Kasumi-1 (cell line): Measurements from ENCODE around the gene TEDC1.

Source experiments
- DNase-seq, 2 experiments: peaks; one replicate each; lab custom pipeline; 2025; lab: John Stamatoyannopoulos, UW

Gene TEDC1, protein sequence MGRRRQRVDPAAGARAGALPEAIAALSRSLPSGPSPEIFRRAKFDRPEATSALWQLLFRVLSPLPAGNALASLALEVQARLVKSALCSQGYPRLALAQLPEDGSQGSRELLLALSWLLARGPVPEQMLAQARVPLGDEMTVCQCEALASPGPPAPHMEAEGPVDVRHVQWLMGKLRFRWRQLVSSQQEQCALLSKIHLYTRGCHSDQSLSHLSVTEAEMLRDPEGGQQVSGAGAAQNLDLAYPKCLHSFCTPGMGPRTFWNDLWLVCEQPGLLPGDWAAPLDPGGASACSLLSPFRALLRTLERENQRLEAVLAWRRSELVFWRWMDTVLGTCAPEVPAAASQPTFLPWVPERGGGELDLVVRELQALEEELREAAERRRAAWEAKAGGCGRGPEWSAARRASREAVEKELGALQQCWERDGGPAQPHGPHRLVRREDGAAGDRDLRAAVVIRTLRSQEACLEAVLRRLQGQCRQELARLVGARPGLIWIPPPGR

DNA sequence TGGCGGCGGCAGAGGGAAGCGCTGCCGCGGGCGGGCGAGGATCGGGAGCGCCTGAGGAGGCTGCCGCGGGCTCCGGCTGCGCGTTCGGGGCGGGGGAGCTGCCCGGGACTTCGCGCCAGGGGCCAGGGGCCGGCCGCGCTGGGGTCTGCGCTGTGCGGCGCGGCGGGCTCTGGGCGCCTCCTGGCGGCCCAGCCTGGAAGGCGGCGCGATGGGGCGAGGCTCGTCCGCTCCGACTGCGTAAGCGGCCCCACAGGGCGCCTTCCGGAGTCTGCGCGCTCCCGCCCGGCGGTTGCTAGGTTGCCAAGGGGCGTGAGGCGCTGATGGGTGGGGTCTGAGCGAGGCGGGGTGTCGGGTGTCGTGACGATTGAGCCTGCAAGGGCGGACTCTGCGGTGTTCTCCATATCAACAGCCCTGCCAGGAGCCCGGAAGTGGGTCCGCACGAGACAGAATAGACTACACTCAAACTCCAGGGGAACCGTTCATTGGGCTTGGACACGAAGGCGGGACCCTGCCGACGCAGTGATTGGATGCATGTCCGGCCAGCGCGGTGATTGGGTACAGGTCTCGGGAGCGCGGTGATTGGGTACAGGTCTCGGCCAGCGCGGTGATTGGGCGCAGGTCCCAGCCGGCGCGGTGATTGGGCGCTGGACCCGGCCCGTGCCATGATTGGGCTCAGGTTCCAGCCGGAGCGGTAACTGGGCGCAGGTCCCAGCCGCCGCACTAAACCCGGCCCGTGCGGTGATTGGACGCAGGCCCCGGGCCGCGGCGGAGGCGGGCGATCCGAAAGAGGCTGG, at the start of gene TEDC1:
Gene TEDC1 (plus strand): TSS at position 675 of the 794 bp plus-strand sequence. CDS start 130 bp downstream, outside the sequence.
- peak; percentile 100 for DNase-seq

DNA sequence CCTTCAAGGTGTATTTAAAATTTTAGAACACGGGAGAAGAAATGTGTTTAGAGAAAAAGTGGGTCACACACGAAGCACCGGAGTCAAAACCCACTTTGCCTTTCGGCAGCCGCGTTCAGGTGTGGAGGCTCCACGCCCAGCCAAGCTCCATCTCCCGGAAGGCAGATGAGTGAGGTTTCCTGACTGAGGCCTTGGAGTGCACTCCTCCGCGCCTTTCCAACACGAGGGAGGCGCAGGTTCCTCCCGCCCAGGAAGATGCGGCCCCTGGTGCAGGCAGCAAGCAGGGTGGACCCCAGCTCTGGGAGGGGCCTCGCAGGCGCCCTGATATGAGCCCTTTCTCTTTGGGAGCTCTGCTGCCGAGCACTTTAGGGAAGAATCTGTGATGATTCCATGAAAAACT, 48.9 kb upstream of the TEDC1 start:
- no peak for DNase-seq

- no peak for DNase-seq
Measured at GRCh38 chr14:105442834-105443233, 48.2 kb upstream of the TEDC1 start.

- DNase-seq, result no peak
Measured at GRCh38 chr14:105444859-105445258, 46.2 kb upstream of the TEDC1 start.

GRCh38 chr14:105445290-105445689, 45.8 kb upstream of the TEDC1 start:
- DNase-seq, result no peak

DNA sequence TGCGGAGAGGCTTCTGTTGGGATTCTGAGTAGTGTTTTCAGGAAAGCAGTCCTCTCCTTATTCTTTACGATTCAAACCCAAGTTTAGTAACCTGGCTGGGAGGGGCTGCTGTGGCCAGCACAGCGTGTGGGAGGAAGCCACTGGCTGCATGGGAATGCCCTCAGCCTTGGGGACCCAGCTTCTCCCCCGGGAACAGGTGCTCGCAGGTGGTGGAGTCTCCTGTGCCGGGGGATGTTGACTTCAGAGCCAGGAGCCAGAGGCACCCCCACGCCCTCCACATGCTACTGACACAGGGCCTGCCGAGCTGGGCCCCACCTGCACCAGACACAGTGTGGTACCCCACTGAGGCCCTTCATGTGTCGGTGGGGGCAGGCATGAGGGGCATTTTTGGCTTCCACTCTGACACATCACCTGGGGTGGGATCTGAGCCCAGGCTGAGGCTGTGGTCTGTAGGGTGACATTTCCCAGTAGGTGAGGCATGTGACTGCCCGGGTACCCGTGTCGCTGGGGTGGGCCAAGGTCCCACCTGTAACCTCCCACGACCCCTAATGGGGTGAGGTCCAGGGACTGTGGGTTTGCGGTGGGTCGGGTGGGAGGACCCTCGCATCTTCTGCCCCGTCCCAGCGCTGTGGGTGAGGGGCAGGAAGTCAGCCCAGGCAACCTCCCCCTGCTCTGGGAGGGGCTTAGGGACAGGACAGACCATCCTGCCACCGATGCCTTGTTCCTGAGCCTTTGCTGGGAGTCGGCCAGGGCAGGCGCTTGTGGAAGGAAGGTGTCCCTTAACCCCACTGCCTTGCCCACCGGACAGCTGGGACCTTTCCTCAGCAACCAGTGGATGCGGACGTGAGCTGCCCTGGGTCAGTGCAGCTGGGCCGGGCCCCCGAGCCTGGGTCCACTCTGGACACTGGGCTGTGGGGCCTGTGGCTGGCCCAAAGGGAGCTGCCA, 44.9 kb upstream of the TEDC1 start:
- no peak for DNase-seq

DNA sequence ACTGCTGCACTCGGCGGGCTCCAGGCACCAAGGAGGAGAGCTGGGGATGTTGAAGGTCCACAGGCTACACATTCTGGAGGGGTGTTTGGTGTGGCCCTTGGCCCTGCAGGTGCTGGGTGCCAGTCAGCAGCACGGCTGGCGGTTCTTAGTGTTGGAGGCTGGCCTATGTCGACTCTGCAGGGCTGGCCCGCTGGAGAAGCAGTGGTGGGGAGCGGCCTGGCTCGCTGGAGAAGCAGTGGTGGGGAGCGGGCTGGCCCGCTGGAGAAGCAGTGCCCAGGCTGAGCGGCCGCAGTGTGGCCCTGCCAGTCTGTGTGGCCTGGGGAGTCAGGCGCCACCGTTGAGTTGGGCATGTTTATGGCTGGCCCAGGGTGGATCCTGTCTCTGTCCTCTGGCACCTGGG, 44.1 kb upstream of the TEDC1 start:
- DNase-seq, result no peak

DNA sequence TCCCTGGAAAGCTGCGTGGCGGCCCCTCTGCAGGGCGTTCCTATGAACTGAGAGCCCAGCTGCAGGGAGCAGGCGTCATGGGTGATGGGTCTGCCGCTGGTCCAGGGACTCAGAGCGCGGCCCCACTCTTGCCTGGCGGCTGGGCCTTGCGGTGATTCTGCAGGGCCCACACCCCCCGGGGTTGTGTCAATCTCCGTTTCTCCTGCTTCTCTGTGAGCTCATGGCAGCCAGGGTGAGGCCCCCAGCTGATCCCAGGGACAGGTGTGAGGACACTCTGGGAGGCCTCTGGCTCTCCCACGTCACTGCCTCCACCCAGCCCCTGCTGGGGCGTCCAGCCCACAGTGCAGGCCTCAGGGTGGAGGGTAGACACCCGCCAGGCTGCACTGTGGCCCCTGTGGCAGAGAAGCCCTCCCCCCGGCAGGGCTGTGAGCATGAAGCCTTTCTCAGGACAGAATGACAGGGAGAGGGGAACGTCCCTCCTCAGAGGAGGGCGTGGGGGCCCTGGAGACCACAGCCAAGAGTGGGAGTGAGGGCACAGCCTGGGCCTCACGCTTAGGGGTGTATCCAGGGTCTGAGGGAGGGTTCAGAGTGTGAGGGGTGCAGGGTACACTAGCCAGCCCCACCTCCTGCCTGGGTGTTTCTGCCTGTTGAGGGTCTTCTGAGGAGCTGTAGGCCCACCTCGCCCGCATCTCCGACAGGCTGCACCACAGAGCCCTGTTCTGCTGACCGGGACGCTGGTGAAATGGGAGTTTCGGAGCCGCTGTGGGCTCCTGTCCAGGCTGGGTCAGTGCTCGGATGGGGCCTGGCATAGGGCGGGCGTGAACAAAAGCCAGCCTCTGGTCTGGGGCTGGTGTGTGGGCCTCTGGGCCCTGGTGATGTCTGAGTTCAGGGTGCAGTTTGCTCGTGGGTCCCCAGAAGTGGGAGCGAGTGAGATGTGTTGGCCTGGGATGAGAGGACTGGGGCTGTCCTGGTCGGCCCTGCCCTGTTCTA, 43.1 kb upstream of the TEDC1 start:
- DNase-seq, result no peak

DNA sequence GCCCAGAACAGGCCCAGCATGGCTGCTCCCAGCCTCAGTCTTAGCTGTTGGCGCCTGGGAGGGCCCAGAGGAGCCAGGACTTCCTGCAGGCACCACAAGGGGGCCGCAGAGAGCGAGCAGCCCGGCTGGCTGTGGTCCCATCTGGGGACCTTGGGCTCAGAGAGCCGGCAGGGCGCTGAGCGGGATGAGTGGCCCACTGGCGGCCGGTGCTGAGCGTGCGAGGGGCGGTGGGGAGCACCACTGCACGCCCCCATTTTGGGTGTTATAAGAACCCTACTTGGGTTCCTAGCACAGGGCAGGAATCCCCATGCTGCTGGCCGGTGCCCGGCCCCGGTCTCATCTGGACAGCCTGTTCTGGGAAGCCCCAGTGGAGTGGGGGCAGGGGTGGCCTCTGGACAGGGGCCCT, 42.3 kb upstream of the TEDC1 start:
- DNase-seq, result peak; percentile 16 to 17

DNA sequence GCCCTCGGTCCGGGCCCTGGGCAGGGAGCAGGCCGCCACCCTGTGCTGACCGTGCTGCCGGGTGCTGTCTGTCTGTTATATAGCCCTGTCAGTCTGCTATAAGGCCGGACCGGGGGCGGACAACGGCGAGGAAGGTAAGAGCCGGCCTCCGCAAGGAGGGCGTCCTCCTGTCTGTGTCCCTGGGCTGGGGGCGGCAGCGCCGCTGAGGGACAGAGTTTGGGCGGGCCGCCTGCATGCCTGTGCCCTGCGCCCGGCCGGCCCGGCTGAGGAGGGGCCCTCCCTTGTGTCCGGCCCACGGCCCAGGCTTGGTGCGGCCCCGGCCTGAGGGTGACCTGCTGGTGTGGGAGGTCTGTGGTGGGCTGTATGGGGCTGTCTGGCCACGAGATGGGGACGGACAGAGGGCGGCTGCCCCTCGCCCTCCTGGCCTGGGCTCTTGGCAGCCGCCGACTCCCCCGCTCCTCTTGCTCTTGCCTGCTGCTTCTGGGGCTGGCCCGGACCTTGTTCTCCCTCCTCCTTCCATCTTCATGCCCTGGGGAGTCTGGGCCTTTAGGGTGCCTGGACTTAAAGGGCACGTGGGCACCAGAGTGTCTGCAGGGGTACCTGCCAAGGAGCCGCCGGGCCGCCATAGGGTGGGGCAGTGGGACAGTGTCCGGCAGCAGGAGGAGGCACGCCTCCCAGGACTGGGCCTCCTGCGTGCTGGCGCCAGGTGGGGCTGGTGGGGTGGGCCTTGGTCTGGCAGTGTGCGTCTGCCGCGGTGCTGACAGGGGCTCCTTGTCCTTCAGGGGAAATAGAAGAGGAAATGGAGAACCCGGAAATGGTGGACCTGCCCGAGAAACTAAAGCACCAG, 41.5 kb upstream of the TEDC1 start:
- DNase-seq, result no peak

- no peak for DNase-seq
Measured at GRCh38 chr14:105450123-105450505, 40.9 kb upstream of the TEDC1 start.

GRCh38 chr14:105450864-105451720, 40.0 kb upstream of the TEDC1 start:
- no peak for DNase-seq

DNA sequence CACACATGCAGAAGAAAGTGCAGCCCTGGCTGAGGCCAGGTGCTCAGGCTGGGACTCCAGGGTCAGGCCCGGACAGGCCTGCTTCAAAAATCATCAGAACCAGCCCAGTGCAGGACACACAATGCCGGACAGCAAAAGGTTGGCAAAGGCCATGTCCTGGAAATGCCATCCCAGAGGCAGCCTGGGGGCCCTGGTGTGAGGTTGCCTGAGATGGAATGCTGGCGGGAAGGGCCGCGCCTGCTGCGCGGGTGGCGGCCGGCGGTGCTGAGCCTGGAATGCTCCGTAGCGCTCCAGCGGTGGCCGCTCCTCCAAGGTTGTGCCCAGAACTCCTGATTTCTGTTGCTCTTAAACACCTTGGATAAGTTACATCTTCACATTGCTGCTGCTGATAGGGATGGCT, 38.1 kb upstream of the TEDC1 start:
- DNase-seq, result no peak

GRCh38 chr14:105453847-105454246, 37.2 kb upstream of the TEDC1 start:
- no peak for DNase-seq

GRCh38 chr14:105455086-105455640, 35.9 kb upstream of the TEDC1 start:
- no peak for DNase-seq

DNA sequence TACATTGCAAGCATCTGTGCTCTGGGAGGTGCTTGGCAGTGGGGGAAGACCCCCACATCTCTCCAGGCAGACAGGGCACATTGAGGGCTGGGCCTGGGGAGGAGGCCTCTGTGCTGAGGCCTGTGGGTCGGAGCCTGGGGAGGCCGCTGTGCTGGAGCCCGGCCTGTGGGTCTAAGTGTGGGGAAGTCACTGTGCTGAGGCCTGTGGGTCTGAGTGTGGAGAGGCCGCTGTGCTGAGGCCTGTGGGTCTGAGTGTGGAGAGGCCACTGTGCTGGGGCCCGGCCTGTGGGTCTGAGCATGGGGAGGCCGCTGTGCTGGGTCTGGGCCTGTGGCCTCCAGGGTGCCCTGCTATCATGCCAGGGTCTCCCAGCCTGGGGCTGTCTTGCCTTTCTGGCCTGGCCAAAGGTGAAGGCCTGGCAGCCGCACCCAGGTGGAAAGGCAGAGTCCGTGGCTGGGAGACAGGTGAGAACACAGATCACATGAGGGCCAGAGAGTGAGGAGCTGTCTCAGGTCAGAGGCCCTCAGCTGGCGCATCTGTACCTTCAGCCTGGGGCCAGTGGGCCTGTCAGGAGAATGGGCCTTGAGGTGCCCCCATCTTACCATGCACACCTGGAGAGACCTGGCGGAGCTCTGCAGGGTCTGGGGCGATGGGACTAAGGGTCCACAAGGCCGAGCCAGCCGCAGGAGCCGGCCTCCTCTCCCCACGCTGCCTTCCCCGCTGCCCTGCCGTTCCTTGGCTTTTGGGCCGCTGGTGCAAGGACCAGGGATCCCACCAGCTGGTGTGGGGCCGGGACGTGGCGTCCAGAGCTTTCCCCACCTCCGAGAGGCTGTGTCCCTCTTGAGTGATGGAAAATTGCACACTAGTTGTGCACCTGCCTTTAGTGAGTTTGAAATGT, 35.0 kb upstream of the TEDC1 start:
- no peak for DNase-seq
